K562 (cell line): ENCODE results near the gene LCN12. TPM values are rescaled to one million over a fixed set of nuclear protein-coding genes. Genes with fewer than 3 reads are reported as not detected.

Experiments
- CREM ChIP-seq: IDR thresholded peaks from 2 replicates; pipeline ENCODE4 v1.6.1; 2014; ENCODE audit warnings: antibody characterized with exemption, low read depth
- ETS2 ChIP-seq: IDR thresholded peaks from 2 replicates; pipeline ENCODE4 v1.6.1; 2016; ENCODE audit warnings: borderline replicate concordance, missing genetic modification characterization, mild to moderate bottlenecking, moderate library complexity, missing compliant biosample characterization; ENCODE audit not compliant: poor library complexity, severe bottlenecking
- NCOA4 ChIP-seq: fragments of 450-650 bp; IDR thresholded peaks from 2 replicates; pipeline ENCODE4 v1.6.1; 2018; ENCODE audit warnings: mild to moderate bottlenecking; ENCODE audit not compliant: partially characterized antibody
- ZBTB17 ChIP-seq: fragments of 450-650 bp; formaldehyde crosslinking; IDR thresholded peaks from 2 replicates; pipeline ENCODE4 v1.4.0; 2020; ENCODE audit warnings: mild to moderate bottlenecking
- ZBTB40 ChIP-seq, 2 experiments: fragments of 450-650 bp in 1 of 2; sonication (generic) in 1 of 2; formaldehyde crosslinking in 1 of 2; IDR thresholded peaks; 2 replicates each; pipeline versions ENCODE4 v1.7.1 to v1.9.0; 2016 to 2022; ENCODE audit warnings: inconsistent platforms in 1 of 2, mild to moderate bottlenecking in 1 of 2, missing genetic modification reagents in 1 of 2
- polyA plus RNA-seq, 8 experiments: library from polyadenylated mRNA; depleted of rRNA in 4 of 8; stranded (reverse) in 5 of 8; unstranded in 3 of 8; fragments of >200 nt; fragmentation: Nextera tagmentation in 2 of 8; fragmentation: Illumina TruSeq in 1 of 8; extraction: Ambion mirVana in 2 of 8; extraction: Trizol in 1 of 8; gene quantifications; 2 replicates each; pipeline versions ENCODE4 v1.2.1 to v1.2.3, GENCODE V29; 2011 to 2014; ENCODE audit warnings: inconsistent platforms in 1 of 8, missing spikeins in 1 of 8
- total RNA-seq, 7 experiments: library from RNA; depleted of rRNA in 6 of 7; stranded (reverse); fragments of >200 nt in 6 of 7; fragmentation: Illumina TruSeq in 2 of 7; extraction: Trizol in 2 of 7; gene quantifications; 2 replicates each; pipeline versions ENCODE4 v1.2.1 to v1.2.3, GENCODE V29; 2011 to 2021; ENCODE audit warnings: low replicate concordance in 1 of 7

Gene LCN12
- total and polyA plus RNA-seq, 9 of the 15 experiments (the other 6 are each of a cell fraction or from before 2014, with no cell fraction given), result 0.05 TPM; not detected in 8

- TF ChIP-seq ZBTB40 (IDR thresholded peaks at IDR 0.05) (no peak), ZBTB40 (CRISPR knock-in tag; IDR thresholded peaks at IDR 0.05) (no peak), CREM (peak; percentile 54), NCOA4 (no peak), ZBTB17 (CRISPR knock-in tag) (no peak), ETS2 (tag) (no peak)
Observed at GRCh38 chr9:136965771-136966484, 13.9 kb downstream of the LCN12 start (continued).
